ENCODE results near the gene MTAP.

- no peak for TF ChIP-seq CTCF (IDR thresholded peaks at IDR 0.05; ENCODE audit: poor library complexity, severe bottlenecking)
- no peak for TF ChIP-seq MXI1 (conservative IDR thresholded peaks at IDR 0.05; ENCODE audit: poor library complexity, severe bottlenecking)
- TF ChIP-seq POLR2AphosphoS5 (IDR thresholded peaks at IDR 0.05), result no peak
- TF ChIP-seq EZH2 (IDR thresholded peaks at IDR 0.05; ENCODE audit: borderline replicate concordance, insufficient read depth, low read length, poor library complexity, severe bottlenecking), result no peak
- TF ChIP-seq EP300 (conservative IDR thresholded peaks at IDR 0.05; ENCODE audit: poor library complexity, severe bottlenecking), result no peak
- no peak for TF ChIP-seq RAD21 (conservative IDR thresholded peaks at IDR 0.05)
These were observed 129.0 kb downstream of the MTAP start for GRCh38 chr9:21931428-21931827.

Measured in neural cell (in vitro differentiated cells).